Measurements from ENCODE around the gene PRKAR1B.
"Not testable (repeated sequence)": the region's sequence is repeated elsewhere in the genome, so short reads cannot be mapped to it uniquely, and the experiment has no call there.

Gene PRKAR1B

GRCh38 chr7:756928-757560 lies 30.0 kb upstream of the PRKAR1B start:
- no peak for DNase-seq

- DNase-seq: no peak
These were observed 29.3 kb upstream of the PRKAR1B start for GRCh38 chr7:756231-756927.

GRCh38 chr7:755413-755805 lies 28.3 kb upstream of the PRKAR1B start:
- no peak for DNase-seq

GRCh38 chr7:754531-755412 lies 27.7 kb upstream of the PRKAR1B start:
- DNase-seq: no peak

GRCh38 chr7:753190-753589 lies 26.1 kb upstream of the PRKAR1B start:
- DNase-seq: no peak

- not testable (repeated sequence) for DNase-seq
These were observed 25.2 kb upstream of the PRKAR1B start for GRCh38 chr7:752256-752655.

GRCh38 chr7:751826-752225 lies 24.7 kb upstream of the PRKAR1B start:
- DNase-seq: no peak

GRCh38 chr7:750111-750905 lies 23.2 kb upstream of the PRKAR1B start:
- no peak for DNase-seq

GRCh38 chr7:749140-749551 lies 22.1 kb upstream of the PRKAR1B start:
- DNase-seq: peak; percentile 14

GRCh38 chr7:748446-748845 lies 21.4 kb upstream of the PRKAR1B start:
- no peak for DNase-seq

GRCh38 chr7:747186-747585 lies 20.1 kb upstream of the PRKAR1B start:
- DNase-seq: no peak

- DNase-seq: no peak
These were observed 19.3 kb upstream of the PRKAR1B start for GRCh38 chr7:746155-747061.

GRCh38 chr7:745431-746154 lies 18.5 kb upstream of the PRKAR1B start:
- DNase-seq: no peak

- no peak for DNase-seq
These were observed 17.9 kb upstream of the PRKAR1B start for GRCh38 chr7:744854-745430.

- DNase-seq: not testable (repeated sequence)
These were observed 17.0 kb upstream of the PRKAR1B start for GRCh38 chr7:744128-744520.

GRCh38 chr7:743341-744127 lies 16.5 kb upstream of the PRKAR1B start:
- not testable (repeated sequence) for DNase-seq

GRCh38 chr7:742791-743190 lies 15.7 kb upstream of the PRKAR1B start:
- no peak for DNase-seq

GRCh38 chr7:741850-742249 lies 14.8 kb upstream of the PRKAR1B start:
- no peak for DNase-seq

- no peak for DNase-seq
These were observed 14.2 kb upstream of the PRKAR1B start for GRCh38 chr7:741191-741671.
